Stimulated activated CD8-positive, alpha-beta memory T cell treated with anti-CD3 and anti-CD28 coated beads, Interleukin-4, amount 100 ng/mL, for 48 hours (primary cell): Measurements from ENCODE around the gene FCRLB.
A peak's percentile ranks its signal among the peaks of the same experiment; 100 is the strongest.
"Not testable (repeated sequence)": the region's sequence is repeated elsewhere in the genome, so short reads cannot be mapped to it uniquely, and the experiment has no call there.

Experiments used
- DNase-seq: peaks from one replicate; pipeline ENCODE4 v3.0.0-alpha.2; 2020

FCRLB gene

GRCh38 chr1:161720422-161720821, 922 bp upstream of the FCRLB start:
- DNase-seq = no peak

- no peak for DNase-seq
Observed at GRCh38 chr1:161721738-161722343, 497 bp downstream of the FCRLB start.

- DNase-seq = no peak
Observed at GRCh38 chr1:161722406-161722805, 1.1 kb downstream of the FCRLB start.

- DNase-seq = no peak
Observed at GRCh38 chr1:161723459-161724141, 2.3 kb downstream of the FCRLB start.

GRCh38 chr1:161725258-161725907, 4.0 kb downstream of the FCRLB start:
- DNase-seq = not testable (repeated sequence)

GRCh38 chr1:161725908-161726472, 4.6 kb downstream of the FCRLB start:
- peak; percentile 55 for DNase-seq

GRCh38 chr1:161726473-161727255, 5.3 kb downstream of the FCRLB start:
- peak; percentile 70 for DNase-seq

GRCh38 chr1:161727256-161727924, 6.0 kb downstream of the FCRLB start:
- DNase-seq = peak; percentile 45

- DNase-seq = no peak
Observed at GRCh38 chr1:161728376-161729226, 7.3 kb downstream of the FCRLB start.

- peak; percentile 56 for DNase-seq
Observed at GRCh38 chr1:161730050-161730564, 8.8 kb downstream of the FCRLB start.

- no peak for DNase-seq
Observed at GRCh38 chr1:161731241-161731640, 9.9 kb downstream of the FCRLB start.

GRCh38 chr1:161731981-161732718, 10.8 kb downstream of the FCRLB start:
- DNase-seq = no peak

GRCh38 chr1:161733526-161733925, 12.2 kb downstream of the FCRLB start:
- no peak for DNase-seq

- DNase-seq = no peak
Observed at GRCh38 chr1:161735837-161736236, 14.5 kb downstream of the FCRLB start.

GRCh38 chr1:161736335-161736969, 15.1 kb downstream of the FCRLB start:
- DNase-seq = peak; percentile 57

- no peak for DNase-seq
Observed at GRCh38 chr1:161737625-161738024, 16.3 kb downstream of the FCRLB start.

GRCh38 chr1:161738627-161739287, 17.4 kb downstream of the FCRLB start:
- peak; percentile 71 for DNase-seq

- DNase-seq = no peak
Observed at GRCh38 chr1:161739865-161740566, 18.7 kb downstream of the FCRLB start.

- no peak for DNase-seq
Observed at GRCh38 chr1:161740921-161741320, 19.6 kb downstream of the FCRLB start.
